ENCODE measurements around the gene SF3B3.
"Not testable (repeated sequence)": the region's sequence is repeated elsewhere in the genome, so short reads cannot be mapped to it uniquely, and the experiment has no call there.

Gene SF3B3

DNA sequence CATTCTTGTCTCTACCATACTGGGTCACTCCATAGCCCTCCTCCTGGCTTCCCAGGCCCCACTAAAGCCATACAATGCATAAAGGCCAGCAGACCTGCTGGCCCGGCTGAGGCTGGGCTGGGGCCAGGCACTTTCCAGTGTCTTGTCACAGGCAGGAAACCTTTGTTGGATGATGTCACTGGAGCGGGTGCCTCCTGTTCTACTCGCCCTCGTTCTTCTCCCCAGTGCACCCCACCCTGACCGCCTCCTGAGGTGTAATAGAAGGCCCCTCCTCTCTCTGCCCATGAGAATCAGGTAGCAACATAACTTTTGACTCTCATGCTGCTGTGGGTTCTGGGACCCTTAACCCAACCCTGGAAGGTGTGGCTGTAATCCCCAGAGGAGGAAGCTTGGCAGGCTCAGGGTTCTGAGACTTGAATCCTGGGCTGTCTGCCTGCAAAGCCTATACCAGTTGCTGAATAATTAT is 68.5 kb downstream of the SF3B3 start:
- no peak for DNase-seq

GRCh38 chr16:70593544-70593943 is 69.9 kb downstream of the SF3B3 start:
- no peak for DNase-seq

- no peak for DNase-seq
Observed at GRCh38 chr16:70594569-70594968, 71.0 kb downstream of the SF3B3 start.

GRCh38 chr16:70597135-70597835 is 73.7 kb downstream of the SF3B3 start:
- DNase-seq = no peak

DNA sequence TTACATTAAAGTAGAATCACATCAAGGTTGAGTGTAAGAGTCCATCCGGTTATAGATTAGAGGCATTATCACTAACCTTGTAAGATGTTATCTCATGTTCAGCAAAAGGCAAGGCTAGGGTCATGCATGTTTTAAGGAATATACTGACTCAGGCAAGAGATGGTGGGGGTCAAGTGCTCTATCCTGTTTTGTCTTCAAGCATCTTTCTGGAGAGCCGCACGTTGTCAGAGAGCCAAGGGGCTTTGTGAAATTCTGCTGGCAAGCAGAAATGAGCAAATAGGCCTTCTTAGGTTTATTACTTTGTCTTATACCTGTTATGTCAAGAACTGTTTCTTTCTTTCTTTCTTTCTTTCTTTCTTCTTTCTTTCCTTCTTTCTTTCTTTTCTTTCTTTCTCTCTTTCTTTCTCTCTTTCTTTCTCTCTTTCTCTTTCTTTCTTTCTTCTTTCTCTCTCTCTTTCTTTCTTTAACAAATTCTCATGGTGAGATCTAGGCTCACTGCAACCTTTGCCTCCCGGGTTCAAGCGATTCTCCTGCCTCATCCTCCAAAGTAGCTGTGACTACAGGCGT is 75.4 kb downstream of the SF3B3 start:
- DNase-seq = no peak

DNA sequence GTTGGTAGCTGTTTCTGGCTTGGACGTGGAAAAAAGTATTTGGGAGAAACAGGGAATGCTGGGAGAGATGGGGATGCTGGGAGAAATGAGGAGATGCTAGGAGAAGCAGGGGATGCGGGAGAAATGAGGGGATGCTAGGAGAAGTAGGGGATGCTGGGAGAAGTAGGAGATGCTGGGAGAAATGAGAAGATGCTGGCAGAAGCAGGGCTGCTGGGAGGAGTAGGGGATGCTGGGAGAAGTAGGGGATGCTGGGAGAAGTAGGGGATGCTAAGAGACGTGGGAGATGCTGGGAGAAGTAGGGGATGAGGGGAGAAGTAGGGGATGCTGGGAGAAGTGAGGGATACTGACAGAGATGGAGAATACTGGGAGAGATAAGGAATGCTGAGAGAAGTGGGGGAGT is 77.1 kb downstream of the SF3B3 start:
- no peak for DNase-seq

DNA sequence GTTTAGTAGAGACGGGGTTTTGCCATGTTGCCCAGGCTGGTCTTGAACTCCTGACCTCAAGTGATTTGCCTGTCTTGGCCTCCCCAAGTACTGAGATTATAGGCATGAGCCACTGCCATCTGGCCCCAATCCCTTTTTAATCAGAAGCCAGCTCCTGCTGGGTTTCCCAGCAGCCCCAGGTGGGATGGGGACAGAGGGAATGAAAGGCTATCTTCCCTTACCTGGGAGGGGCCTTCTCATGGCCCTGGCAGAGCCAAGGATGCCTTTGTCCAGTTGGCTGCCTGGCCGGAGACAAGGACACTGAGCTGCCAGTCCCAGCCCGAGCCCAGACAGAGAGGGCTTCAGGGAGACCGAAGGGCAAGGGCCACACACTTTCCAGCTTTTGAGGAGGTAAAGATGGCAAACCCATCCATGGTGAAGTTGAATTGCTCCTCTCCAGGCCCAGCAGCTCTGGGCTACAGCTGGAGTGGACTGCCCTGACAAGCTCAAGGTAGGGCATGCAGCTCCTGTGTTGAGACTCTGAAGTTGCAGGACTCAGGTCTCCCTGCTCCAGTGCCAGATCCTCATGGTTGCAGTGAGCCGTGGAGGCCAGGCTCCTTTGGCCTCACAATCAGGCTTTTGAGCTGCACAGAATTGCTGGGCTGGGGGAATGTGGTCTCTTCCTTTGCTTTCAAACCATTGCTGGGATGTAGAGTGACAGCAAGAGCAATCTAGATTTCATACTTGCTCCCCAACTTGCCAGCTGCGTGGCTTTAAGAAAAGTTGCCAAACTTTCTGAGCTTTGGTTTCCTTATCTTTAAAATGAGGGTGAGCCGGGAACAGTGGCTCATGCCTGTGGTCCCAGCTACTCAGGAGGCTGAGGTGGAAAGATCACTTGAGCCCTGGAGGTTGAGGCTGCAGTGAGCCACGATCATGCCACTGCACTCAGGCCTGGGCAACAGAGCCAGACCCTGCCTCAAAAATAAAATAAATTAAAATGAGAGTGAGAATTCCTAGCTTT is 78.3 kb downstream of the SF3B3 start:
- no peak for DNase-seq

- DNase-seq = no peak
Observed at GRCh38 chr16:70602831-70603230, 79.2 kb downstream of the SF3B3 start.

GRCh38 chr16:70604407-70605282 is 81.0 kb downstream of the SF3B3 start:
- no peak for DNase-seq

DNA sequence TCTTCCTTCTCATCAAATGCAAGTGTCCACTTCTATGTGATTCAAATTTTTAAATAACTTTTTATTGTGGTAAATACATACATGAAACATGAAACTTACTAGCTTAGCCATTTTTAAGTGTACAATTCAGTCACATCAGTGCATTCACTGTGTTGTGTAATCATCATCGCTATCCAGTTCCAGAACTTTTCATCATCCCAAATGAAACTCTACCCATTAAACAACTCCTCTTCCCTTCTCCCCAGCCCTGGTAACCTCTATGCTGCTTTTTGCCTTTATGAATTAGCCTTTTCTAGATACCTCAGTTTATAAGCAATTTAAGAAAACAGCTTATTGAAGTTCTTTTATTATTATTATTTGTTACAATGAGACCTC is 81.7 kb downstream of the SF3B3 start:
- DNase-seq = no peak

DNA sequence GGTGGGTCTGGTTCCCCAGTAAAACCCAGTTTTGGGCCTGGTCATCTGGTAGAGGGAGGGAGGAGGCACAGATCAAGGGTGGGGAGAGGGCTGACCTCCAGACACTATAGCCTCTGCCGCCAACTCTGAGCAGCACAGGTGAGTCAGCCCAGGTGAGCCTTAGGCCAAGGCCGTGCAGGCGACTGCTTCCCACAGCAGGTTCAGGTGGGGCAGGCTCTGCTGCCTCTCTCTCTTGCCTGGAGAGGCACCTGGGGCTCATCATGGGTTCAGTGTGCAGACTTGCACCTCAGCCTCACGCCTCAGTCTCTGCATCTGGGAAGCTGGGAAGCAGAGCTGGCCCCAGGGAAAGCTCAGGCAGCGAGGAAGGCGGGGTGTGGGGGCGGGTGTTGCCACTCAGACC is 84.9 kb downstream of the SF3B3 start:
- DNase-seq = no peak

DNA sequence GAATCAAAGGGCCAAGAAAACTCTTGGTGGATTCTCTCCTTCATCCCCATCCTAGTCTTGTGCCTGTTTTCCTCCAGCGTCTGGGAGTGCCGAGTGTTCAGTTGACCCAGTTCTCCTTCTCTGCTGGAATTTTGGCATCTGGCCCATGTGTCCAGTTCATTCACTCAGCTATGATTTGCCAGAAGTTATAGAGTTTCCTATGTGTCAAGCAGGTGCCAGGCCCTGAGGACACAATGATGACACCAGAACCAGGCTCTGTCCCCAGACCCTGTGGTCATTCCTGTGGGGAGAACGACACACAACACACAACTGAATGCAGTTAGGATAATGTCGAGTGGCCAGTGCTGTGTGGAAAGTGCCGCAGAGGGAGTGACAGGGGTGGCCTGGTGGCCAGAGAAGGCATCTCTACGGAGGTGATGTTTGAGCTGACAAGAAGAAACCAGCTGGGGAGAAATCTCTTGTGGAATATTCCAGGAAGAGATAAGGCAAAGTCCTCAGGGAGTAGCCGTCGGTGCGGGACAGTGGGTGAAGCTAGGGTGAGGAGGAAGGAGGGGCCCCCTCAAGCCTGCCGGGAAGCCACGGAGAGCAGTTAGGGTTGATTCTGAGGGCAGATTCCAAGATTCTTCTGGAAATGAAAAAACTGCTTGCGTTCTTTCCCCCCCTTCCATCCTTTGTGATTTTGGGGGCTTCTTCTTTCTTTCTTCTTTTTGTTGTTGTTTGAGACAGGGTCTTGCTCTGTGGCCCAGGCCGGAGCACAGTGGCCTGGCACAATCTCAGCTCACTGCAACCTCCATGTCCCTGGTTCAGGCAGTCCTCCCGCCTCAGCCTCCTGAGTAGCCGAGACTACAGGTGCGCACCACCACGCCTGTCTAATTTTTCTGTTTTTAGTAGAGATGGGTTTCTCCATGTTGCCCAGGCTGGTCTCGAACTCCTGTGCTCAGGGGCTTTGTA is 86.9 kb downstream of the SF3B3 start:
- DNase-seq = no peak

DNA sequence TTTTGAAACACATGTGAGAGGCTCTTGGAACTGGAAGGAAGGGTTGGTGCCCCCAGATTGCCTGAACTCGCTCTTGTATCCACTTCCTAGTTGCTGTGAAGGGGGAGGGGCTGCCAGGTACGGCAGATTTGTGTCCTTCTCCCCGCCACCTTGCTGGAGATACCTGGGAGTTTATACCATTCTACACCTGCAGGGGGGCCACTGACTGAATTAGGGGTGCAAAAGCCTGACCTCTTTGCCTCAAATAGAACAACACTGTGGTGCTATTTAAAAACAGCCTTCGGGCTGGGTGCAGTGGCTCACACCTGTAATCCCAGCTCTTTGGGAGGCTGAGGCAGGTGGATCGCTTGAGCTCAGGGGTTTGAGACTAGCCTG is 87.6 kb downstream of the SF3B3 start:
- DNase-seq = no peak

DNA sequence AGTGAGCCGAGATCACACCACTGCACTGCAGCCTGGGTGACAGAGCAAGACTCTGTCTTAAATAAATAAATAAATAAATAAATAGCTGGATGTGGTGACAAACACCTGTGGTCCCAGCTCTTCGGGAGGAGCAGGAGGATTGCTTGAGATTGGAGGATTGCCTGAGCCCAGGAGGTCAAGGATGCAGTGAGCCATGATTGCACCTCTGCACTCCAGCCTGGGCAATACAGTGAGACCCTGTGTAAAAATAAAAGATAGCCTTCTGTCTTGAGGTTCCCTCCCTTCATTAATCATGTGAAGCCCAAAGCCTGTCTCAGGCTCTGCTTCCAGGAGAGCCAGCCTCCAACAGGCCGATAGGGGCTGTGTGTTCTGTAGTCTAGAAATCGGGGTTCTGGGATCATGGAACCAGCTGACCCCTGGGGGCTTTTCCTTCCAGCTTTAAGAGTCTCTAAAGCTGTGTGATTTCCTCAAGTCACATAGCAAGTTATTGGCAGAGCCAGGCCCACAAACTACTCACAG is 88.2 kb downstream of the SF3B3 start:
- no peak for DNase-seq

DNA sequence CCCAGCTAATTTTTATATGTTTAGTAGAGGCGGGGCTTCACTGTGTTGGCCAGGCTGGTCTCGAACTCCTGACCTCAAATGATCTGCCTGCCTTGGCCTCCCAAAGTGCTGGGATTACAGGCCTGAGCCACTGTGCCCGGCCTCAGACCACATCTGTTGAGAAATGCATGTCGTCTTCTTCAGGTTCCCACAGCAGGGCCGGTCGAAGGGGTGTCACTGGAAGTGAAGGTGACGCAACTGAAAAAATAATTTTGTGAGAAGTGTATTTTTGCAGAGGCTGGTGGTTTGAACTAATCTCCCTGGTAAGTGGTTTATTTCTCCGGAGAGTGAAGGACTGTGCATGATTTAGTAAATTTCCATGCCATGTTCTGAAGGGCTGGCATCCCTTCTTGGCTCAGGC is 89.3 kb downstream of the SF3B3 start:
- DNase-seq = no peak

DNA sequence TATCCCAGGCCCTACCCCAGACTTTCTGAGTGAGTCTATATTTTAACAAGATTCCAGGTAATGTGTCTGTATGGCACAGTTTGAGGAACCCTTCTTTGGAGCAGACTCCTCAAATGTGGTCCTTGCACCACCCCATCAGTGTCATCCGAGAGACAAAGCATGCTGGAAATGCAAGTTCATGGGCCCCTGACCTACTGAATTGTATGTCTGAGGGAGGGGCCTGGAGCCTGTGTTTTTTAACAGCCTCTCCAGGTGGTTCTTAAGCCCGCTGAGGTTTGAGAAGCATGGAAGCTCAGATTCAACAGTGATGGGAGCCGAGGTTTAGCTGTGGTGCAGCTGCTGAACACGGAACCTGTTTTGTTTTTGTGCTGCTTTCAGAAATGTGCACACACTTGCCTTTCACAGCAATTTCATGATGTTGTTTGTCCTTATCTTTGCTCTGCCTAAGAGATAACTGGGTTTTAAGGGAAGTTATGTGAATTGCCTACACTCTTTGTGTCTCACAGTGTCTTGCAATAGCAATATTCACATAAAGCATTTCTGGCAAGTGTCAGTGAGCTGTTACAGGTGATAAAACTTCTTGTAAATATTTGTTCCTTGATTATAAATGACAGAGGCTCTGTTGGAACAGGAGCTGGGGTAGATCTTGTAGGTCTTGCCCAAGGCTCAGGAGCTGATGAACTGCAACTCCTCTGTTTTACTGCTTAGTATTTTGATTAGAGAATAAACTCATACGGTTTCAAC is 90.8 kb downstream of the SF3B3 start:
- DNase-seq = no peak

- DNase-seq = no peak
Observed at GRCh38 chr16:70615945-70616344, 92.3 kb downstream of the SF3B3 start.

GRCh38 chr16:70621864-70622263 is 98.2 kb downstream of the SF3B3 start:
- DNase-seq = not testable (repeated sequence)
